ENCODE results near the gene NUCKS1.

NUCKS1 gene

GRCh38 chr1:205782627-205783432 is 32.8 kb upstream of the NUCKS1 start:
- H3K9me3 ChIP-seq (ENCODE audit: low read length), result no peaks in the 10 kb centered on the region
- H3F3A ChIP-seq (ENCODE audit: insufficient read depth, low read length), result no peaks in the 10 kb centered on the region
- H3K27me3 ChIP-seq (ENCODE audit: insufficient read depth, low read length), result 0 out of 2 replicates have a peak, but pooled peaks cover 3% of the 10 kb centered on the region
- TF ChIP-seq CTCF (IDR thresholded peaks at IDR 0.05; ENCODE audit: low read length), result no peak
- TF ChIP-seq EZH2 (IDR thresholded peaks at IDR 0.05; ENCODE audit: borderline replicate concordance, low read length), result no peak
- no peaks in the 10 kb centered on the region for H3K4me1 ChIP-seq (ENCODE audit: insufficient read depth, low read length, severe bottlenecking)
- H3K36me3 ChIP-seq (ENCODE audit: insufficient read depth, low read length), result no peaks in the 10 kb centered on the region
- H3K9me2 ChIP-seq (ENCODE audit: low read depth, low read length), result no peaks in the 10 kb centered on the region
- H3K27ac ChIP-seq (ENCODE audit: low read depth, low read length, poor library complexity, severe bottlenecking), result no peak overlapping the region
- H3K4me3 ChIP-seq (ENCODE audit: low read depth, low read length, poor library complexity, severe bottlenecking), result no peak overlapping the region
- H3K4me2 ChIP-seq (ENCODE audit: low read length), result no peak overlapping the region
- no peak overlapping the region for H3K9ac ChIP-seq (ENCODE audit: low read length)
- no peak overlapping the region for H2AFZ ChIP-seq (ENCODE audit: low read length)
- no peaks in the 10 kb centered on the region for H3K79me2 ChIP-seq (ENCODE audit: insufficient read depth, low read length)
- no peaks in the 10 kb centered on the region for H4K20me1 ChIP-seq (ENCODE audit: insufficient read depth, low read length)

GRCh38 chr1:205780335-205780734 is 30.4 kb upstream of the NUCKS1 start:
- H3K79me2 ChIP-seq (ENCODE audit: insufficient read depth, low read length), result no peaks in the 10 kb centered on the region
- H3K27ac ChIP-seq (ENCODE audit: low read depth, low read length, poor library complexity, severe bottlenecking), result no peak overlapping the region
- H4K20me1 ChIP-seq (ENCODE audit: insufficient read depth, low read length), result no peaks in the 10 kb centered on the region
- no peaks in the 10 kb centered on the region for H3K9me2 ChIP-seq (ENCODE audit: low read depth, low read length)
- no peak overlapping the region for H3K4me3 ChIP-seq (ENCODE audit: low read depth, low read length, poor library complexity, severe bottlenecking)
- H3K4me1 ChIP-seq (ENCODE audit: insufficient read depth, low read length, severe bottlenecking), result no peaks in the 10 kb centered on the region
- no peaks in the 10 kb centered on the region for H3F3A ChIP-seq (ENCODE audit: insufficient read depth, low read length)
- 0 out of 2 replicates have a peak, but pooled peaks cover 5% of the 10 kb centered on the region for H3K9me3 ChIP-seq (ENCODE audit: low read length)
- H3K4me2 ChIP-seq (ENCODE audit: low read length), result no peak overlapping the region
- no peak overlapping the region for H3K9ac ChIP-seq (ENCODE audit: low read length)
- H2AFZ ChIP-seq (ENCODE audit: low read length), result no peak overlapping the region
- H3K36me3 ChIP-seq (ENCODE audit: insufficient read depth, low read length), result no peaks in the 10 kb centered on the region; the same call in 1 of the 2 replicates
- TF ChIP-seq CTCF (IDR thresholded peaks at IDR 0.05; ENCODE audit: low read length) (no peak), EZH2 (IDR thresholded peaks at IDR 0.05; ENCODE audit: borderline replicate concordance, low read length) (no peak)
- peaks cover 13% of the 10 kb centered on the region; the same call in 1 of the 2 replicates for H3K27me3 ChIP-seq (ENCODE audit: insufficient read depth, low read length)

- Histone ChIP-seq H3K27ac (ENCODE audit: low read depth, low read length, poor library complexity, severe bottlenecking) (no peak overlapping the region), H3K79me2 (ENCODE audit: insufficient read depth, low read length) (no peaks in the 10 kb centered on the region), H3K9me2 (ENCODE audit: low read depth, low read length) (no peaks in the 10 kb centered on the region), H2AFZ (ENCODE audit: low read length) (no peak overlapping the region), H3F3A (ENCODE audit: insufficient read depth, low read length) (no peaks in the 10 kb centered on the region), H3K4me3 (ENCODE audit: low read depth, low read length, poor library complexity, severe bottlenecking) (no peak overlapping the region), H3K27me3 (ENCODE audit: insufficient read depth, low read length) (peaks cover 13% of the 10 kb centered on the region; the same call in 1 of the 2 replicates), H4K20me1 (ENCODE audit: insufficient read depth, low read length) (no peaks in the 10 kb centered on the region), H3K9ac (ENCODE audit: low read length) (no peak overlapping the region), H3K4me2 (ENCODE audit: low read length) (no peak overlapping the region), H3K9me3 (ENCODE audit: low read length) (0 out of 2 replicates have a peak, but pooled peaks cover 5% of the 10 kb centered on the region), H3K4me1 (ENCODE audit: insufficient read depth, low read length, severe bottlenecking) (peaks cover 9% of the 10 kb centered on the region), H3K36me3 (ENCODE audit: insufficient read depth, low read length) (no peaks in the 10 kb centered on the region; the same call in 1 of the 2 replicates)
- TF ChIP-seq EZH2 (IDR thresholded peaks at IDR 0.05; ENCODE audit: borderline replicate concordance, low read length) (no peak), CTCF (IDR thresholded peaks at IDR 0.05; ENCODE audit: low read length) (no peak)
These were observed 28.0 kb upstream of the NUCKS1 start for GRCh38 chr1:205777994-205778393.

Data from OCI-LY1 (cell line).